HG03457 (cell line): ENCODE data around the gene BSG.
"Not testable (repeated sequence)": the region's sequence is repeated elsewhere in the genome, so short reads cannot be mapped to it uniquely, and the experiment has no call there.

Source experiments
- ATAC-seq: cut with Tn5 transposase; IDR thresholded peaks from one replicate; pipeline ENCODE4 v1.9.1; 2021; ENCODE audit warnings: moderate number of reproducible peaks; ENCODE audit not compliant: unreplicated experiment

Gene BSG

GRCh38 chr19:602391-603301 is 30.2 kb downstream of the BSG start:
- no peak for ATAC-seq

GRCh38 chr19:603302-603639 is 30.9 kb downstream of the BSG start:
- not testable (repeated sequence) for ATAC-seq

GRCh38 chr19:603779-604178 is 31.4 kb downstream of the BSG start:
- not testable (repeated sequence) for ATAC-seq

GRCh38 chr19:604355-604754 is 32.0 kb downstream of the BSG start:
- ATAC-seq = no peak

- not testable (repeated sequence) for ATAC-seq
Observed at GRCh38 chr19:605061-605971, 32.9 kb downstream of the BSG start.

- no peak for ATAC-seq
Observed at GRCh38 chr19:607301-608154, 35.1 kb downstream of the BSG start.

GRCh38 chr19:608155-609003 is 36.0 kb downstream of the BSG start:
- no peak for ATAC-seq

- no peak for ATAC-seq
Observed at GRCh38 chr19:609004-609346, 36.6 kb downstream of the BSG start.

GRCh38 chr19:610071-610800 is 37.8 kb downstream of the BSG start:
- no peak for ATAC-seq

GRCh38 chr19:610801-611480 is 38.5 kb downstream of the BSG start:
- ATAC-seq = no peak

GRCh38 chr19:611481-611868 is 39.1 kb downstream of the BSG start:
- no peak for ATAC-seq

- ATAC-seq = no peak
Observed at GRCh38 chr19:612941-613340, 40.5 kb downstream of the BSG start.

GRCh38 chr19:613732-614567 is 41.6 kb downstream of the BSG start:
- ATAC-seq = no peak

GRCh38 chr19:615619-616018 is 43.2 kb downstream of the BSG start:
- no peak for ATAC-seq

- ATAC-seq = no peak
Observed at GRCh38 chr19:616062-616700, 43.8 kb downstream of the BSG start.

GRCh38 chr19:616747-617526 is 44.5 kb downstream of the BSG start:
- ATAC-seq = no peak
